HG02870 (cell line): ENCODE results near the gene BMPER.

Experiments used
- ATAC-seq: cut with Tn5 transposase; IDR thresholded peaks from one replicate; pipeline ENCODE4 v1.9.1; 2021; ENCODE audit warnings: mild to moderate bottlenecking, moderate library complexity; ENCODE audit not compliant: unreplicated experiment

The BMPER gene

DNA sequence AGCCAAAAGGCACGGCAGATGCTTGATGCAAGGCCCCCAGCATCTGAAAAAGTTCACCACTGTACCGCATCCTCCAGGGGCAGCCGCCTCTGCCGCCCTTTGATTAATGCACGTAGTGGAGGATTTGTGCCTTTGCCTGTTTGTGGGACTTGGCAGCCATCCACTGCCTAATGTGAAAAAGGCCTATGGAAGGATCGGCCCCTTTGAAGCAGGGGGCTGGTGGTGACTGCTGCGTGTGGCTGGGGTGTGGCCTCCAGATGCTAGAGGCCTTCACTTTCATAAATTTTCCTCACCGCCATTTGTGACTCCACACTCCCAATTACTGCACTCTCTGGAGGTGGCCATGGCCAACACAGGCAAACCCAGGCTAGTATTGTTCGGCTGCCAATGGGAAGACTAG is 226.0 kb downstream of the BMPER start:
- ATAC-seq, result no peak

DNA sequence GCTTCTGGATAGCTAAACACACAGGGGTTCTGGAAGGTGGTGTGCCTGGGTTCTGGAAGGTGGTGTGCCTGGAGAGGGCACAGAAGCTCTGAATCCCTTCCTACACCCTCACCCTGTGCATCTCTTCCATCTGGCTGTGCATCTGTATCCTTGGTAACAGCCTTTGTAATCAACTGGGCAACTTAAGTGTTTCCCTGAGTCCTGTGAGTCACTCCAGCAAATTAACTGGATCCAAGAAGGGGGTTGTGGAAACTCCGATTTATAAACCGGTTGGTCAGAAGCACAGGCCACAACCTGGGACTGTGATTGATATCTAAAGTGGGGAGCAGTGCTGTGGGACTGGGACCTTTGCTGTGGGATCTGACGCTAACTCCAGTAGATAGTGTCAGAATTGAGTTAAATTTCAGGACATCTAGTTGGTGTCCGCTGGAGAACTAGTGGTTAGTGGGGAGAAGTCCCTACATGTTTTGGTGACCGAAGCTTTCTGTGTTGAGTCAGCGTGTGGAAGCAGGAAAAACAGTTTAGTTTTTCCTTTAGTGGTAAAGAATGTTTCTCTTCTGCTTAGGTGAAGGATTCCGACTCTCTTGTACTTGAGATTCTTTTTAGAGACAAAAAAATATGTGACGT is 228.1 kb downstream of the BMPER start:
- ATAC-seq, result no peak

DNA sequence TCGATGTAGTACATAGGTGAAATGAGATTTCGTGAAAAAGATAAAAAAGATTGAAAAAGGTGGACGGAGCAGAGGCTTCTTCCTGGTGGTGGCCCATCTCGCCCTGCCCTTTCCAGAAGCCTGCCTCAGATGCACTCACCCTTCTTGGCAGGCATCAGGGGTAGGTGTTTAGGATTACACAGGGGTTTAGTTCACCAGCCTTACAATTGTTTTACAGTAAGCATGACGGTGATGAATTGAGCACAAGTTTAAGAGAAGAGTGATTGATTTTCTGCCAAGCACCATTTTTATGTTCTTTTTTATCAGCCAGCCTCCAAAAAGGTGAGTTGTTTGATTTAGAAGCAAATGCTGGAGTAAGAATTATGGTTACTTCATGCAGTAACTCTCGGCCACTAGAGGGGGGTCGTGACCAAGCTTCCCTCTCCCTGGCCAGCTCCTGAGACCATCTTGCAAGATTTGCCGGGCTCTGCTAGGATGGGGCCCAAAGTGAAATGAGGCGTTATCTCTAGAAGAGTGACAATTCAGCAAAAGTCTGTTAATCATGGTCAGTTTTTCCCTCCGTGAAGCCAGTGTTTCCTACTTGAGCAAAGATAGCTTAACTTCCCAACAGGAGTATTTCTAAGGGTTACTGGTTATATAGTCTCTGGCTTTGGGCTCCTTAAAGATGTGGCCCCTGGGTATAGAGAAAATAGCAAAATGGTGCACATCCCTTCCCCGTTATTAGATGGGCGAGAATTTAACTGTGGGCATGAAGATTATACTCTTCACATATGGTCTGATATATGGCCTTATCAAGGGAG is 228.8 kb downstream of the BMPER start:
- ATAC-seq, result peak; percentile 61

DNA sequence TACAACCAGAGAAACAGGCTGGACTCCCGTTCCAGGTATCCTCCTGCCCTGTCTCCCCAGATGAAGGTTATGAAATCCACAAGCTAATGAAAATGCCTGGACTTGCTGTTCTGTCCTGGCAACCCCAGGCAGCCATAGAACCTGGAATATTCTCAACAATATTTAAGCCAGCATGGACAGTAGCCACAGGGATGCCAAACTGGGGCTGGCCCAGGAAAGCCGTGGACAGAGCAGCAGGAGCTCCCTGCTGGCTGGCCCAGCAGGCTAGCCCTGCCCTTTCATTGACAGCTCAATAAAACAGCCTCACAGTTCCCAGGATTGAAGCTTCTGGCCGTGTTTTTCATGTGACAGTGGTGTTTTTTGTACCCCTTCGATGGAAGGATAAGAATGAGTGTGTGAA is 230.6 kb downstream of the BMPER start:
- ATAC-seq, result no peak

DNA sequence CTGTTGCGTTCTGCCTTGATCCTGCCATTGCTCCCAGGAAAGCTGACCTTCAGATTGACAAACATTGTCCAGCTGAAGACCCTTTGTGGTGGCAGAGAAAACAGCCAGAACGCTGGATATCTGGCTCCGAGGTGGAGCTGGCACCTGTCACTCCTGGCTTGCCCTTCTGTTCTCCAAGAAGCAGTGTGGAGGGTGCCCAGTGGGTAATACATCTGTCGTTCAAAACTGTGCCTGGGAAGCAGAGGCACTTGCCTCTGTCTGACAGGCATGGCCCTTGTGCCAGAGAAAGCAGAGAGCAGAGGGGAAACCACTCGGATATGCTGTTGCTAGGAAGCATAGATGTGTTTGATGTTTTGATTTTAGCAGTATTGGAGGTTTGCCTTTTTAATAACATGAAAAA is 231.4 kb downstream of the BMPER start:
- ATAC-seq, result no peak

DNA sequence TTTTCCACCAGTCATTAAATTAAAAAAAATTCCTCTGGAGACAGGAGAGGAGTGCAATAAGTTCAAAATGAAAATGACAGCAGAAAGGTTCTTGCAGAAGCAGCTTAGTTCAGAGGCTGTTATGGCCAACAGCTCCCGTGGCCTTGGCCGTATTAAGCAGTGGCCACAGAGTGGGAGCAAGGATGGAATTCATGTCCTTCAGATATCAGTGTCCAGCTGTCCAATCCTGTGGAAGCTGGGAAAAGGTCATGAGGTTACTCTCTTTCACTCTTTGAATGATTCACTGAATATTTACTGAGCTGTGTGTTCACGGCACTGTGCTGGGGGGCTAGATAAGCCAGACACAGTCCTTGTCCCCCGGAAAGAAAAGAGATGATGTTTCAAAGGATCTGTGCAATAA is 231.8 kb downstream of the BMPER start:
- ATAC-seq, result no peak

DNA sequence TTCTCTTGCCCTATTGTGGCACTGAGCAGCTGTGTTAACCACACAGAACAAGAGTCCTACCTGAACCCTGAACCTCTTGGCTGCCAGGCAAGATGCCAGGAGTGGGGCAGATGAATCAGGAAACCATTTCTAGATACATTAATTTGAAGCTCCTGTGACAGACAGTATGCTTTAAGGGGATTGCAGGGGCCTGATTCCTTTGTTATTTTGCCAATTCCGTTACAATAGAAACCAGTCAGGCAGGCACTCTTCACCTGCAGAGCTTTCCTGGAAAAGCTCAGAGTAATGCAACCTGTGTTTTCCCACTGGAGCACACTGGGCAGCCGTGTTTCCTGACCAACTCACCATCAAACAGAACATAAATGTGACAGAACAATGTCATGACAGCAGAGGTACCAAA is 233.1 kb downstream of the BMPER start:
- no peak for ATAC-seq

DNA sequence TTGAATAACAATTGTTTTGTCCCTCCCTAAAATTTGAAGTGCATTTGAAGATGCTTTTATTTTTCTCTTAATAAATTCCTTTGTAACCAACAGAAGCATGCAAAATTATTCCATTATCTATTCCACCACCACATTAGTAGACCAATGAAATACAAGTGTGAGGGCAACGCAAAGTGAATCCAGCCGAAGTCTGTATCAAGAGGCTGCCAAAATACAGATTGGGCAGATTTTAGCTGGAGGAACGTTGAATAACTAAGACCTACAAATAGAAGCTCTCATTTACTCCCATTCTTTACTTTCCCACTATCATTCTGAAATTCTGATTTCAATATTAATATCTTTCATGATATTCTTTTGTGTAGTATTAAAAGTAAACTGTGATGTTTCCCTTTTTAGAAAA is 233.7 kb downstream of the BMPER start:
- no peak for ATAC-seq

DNA sequence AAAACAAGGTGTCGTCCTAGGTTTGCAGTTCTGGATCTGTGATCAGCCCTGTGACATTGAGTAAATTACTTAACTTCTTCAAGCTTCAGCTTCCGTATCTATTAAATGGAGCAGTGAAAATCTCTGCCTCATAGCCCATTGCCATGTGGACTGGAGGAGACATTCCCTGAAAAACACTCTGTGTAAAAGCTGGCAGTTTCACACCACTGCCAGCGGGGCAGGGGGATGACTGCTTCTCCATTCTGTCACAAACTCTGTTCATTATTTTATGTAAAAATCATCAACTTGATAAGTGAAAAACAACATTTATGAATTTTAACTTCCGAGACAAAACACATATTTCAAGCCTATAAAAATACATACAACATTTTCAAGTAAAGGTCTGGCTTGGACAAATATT is 234.7 kb downstream of the BMPER start:
- ATAC-seq, result no peak

DNA sequence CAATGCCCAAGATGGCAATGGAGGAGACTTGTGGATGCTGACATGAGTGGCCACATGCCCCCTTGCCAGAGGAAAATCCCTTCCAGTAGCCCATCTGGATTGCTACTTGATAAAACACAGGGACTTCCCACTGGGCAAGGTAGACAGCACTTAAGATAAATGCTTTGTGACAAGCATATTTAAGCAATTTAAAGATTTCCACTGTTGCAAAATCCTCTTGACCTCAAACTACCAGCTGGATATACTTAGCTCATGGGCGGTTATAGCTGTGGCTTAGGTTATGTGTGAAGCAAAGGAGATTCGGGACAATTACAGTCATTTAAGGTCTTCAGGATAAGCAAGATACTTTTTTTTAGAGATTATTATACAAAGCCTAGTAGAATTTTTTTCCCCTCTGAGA is 238.1 kb downstream of the BMPER start:
- no peak for ATAC-seq

DNA sequence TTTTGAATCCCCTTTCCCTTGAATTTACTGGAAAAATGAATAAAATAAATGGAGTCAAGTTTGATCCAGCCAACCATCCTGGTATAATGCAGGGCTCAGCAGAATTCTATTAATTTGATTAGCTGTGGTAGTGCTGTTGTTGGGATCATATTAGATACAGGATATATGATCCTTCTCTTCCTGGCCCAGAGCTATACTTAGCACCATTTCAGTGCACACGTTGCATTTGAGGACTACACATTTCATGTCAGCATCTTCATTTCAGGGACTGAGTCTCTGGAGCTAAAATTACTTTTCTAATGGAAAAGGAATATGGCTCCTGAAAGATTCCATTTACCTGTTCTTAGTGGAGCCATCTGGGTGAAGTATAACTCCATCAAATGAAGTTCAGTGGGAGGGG is 240.3 kb downstream of the BMPER start:
- ATAC-seq, result no peak

DNA sequence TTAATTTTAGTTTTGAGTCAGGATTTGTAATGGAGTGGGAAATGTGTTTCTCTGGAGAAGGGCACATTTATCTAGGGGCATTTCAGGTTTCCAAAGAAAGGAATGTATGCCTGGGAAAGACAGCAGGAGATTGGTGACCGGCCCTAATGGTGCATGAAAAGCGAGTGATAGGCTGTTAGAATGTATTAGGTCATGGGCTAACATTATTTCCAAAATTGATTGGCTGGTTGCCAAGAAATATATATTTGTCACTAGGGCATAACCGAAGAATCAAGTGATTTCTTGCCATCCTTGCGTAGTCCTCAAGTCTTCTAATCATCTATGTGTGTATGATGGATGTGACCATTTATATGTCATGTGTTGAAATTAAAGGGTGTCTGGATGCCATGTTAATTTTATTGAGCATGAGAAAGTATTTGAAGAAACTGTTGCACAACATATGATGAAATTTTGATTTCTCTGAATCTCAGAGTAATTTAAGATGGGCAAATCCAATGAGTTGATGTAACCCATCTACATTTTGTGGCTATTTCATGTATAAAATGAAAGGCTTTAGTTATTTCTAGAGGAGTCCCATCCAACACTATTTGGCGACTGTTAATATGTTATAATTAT is 248.4 kb downstream of the BMPER start:
- ATAC-seq, result no peak

DNA sequence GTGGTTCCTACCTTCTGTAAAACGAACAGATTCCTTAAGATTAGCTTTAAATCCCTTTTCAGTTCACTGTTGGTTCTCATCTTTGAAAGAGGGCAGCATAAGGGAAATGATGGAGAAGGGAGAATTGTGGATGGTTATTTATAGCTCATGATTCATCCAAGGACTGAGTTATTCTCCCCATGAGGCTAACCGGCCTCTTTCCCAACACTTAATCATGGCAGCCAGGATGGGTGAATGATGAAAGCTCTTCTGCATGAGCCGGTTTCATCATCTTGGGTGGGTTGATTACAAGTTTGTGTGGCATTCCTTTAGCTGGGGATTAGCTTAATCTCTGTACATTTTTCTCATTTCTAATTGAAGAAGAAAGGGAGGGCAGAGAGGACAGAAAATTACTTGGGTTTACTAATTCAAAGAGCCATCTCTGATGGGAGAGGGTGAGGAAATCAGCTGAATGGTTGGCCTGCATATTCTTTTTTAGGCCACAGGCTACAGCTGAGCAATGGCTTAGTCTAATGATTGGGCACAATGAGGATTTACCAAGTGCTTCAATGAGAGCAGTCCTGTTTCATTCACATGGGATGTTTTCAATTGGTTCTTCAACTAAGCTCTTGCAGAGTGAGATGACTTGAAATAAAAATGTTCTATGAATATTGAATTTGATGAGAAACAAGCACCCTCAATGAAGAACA is 250.0 kb downstream of the BMPER start:
- no peak for ATAC-seq

DNA sequence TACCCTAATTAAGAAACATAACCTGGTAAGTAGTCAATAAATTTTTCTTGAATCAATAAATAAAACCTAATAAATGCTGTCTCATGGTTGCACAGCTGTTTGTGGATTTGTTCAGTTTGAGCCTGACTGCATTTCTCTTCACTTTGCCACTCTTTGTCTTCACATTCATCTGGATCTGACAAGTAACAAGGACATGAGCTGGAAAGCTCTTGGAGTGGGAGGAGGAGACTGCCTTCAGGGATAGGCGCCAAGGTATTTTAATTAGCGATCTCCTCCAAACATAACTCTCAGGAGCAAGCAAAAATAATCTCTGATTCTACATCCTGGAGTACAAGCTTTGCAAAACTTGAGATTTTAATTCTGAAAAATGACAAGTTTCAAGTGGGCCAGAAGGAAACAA is 251.0 kb downstream of the BMPER start:
- no peak for ATAC-seq

DNA sequence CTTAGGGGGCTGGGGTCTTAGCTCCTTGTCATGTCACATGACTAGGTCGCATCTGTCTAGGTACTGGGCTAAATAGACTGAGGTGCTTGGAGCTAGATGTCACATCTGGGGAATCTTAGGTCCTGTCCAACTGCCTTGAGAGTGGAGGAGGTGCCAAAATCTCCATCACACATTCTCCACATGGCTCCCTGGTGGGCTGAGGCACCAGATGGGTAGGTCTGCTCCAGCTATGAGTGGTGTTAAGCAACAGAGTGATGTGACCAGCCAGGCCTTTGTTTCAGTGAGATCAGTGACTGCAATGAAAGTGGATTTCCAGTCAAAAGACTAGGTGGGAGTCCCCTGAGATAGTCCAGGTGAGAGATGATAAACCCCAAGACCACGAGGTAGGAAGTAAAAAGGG is 251.8 kb downstream of the BMPER start:
- ATAC-seq, result no peak

DNA sequence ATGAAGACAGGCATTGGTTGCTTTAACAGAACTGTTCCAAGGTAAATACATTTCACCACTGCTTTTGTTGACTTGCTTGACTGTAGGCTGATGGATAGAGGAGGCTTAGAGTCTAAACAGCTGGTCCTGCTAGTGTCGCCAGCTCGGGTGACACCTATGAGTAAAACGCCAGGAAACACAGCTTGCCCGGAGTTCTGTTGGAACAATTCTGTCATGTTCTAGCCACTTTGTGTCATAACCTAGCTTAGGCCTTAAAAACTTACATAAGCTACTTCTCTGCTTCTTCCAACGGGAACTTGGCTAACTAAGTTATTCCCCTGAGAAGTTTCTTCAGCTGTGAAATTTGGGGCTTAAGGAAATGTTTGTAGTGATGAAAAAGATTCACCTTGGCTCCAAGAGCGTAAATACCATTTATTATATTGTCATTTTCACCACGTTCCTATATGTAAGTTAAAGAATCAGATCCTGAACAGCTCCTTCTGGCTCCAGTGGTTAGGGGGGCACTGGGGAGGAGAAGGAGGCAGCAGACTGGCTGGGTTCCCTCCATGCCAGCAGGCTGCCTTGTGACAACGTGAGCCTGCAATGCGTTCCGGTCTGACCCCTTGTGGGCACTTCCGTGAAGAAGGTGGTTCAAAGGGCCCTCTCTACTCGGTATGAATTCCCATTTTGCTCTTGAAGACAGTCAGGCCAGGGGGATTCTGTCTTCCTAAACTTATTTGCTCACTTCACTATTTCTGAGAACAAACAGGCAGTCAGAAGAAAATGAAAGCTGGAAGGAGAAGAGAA is 253.2 kb downstream of the BMPER start:
- ATAC-seq, result no peak

DNA sequence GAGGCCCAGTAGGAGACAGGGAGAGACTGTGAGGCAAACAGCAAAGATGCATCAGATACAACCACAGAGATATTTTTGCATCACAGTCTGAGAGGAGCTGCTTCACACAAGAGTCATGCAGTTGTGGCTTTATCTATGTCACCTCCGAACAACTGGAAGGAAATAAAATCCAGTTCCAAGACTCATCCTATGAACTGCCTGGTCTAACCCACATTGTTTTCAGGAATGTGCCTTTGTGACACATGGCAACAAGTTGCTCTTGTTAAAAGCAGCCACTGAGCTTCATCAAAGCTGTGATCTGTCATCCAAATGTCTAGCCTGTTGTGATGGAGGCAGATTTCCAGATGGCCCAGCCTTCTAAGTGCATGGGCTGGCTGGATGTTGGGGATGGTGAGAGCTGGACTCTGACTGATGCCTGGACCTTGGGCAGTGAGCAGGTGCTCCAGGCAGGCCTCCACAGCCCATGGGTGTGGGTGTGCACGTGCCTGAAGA is 255.0 kb downstream of the BMPER start:
- ATAC-seq, result no peak

DNA sequence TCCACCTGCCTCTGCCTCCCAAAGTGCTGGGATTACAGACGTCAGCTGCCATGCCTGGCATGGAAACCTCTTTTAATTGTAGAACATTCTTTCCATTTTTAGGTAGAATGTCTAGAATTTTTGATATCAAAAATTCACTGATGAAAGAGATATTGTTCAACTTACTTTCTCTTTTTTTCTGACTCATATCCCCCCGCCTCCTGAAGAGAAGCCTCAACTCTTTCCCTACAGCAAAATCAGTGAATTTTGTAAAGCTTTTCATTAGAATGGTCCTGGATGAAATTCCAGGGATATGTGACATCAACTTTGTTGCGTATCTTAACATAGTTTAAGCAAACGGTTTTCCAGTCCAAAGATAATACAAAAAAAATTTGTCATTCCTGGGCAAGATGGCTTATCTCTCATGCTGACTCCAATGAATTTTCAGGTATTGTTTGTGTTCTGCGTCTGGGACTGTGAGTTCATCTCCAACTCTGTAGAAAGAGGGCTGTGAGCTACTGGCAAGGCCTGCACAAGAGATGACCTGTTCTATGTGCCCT is 256.8 kb downstream of the BMPER start:
- no peak for ATAC-seq

DNA sequence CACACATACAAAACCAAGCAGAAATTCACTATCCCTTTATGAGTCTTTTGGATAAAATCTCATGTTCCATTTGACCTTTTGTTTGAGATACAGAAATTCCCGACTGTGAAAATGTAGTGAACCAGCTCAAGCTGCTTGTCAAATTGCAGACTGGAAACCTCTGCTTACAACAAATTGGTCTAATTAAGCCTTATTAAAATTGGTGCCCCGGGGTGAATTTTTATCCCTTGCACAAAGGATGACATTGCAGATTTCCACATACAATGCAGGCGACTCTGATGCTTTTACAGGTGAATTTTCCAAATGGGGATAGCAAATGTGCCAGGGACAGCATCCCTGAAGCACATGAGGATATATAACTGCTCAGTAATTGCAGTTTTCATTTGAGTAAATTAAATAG is 257.3 kb downstream of the BMPER start:
- no peak for ATAC-seq

DNA sequence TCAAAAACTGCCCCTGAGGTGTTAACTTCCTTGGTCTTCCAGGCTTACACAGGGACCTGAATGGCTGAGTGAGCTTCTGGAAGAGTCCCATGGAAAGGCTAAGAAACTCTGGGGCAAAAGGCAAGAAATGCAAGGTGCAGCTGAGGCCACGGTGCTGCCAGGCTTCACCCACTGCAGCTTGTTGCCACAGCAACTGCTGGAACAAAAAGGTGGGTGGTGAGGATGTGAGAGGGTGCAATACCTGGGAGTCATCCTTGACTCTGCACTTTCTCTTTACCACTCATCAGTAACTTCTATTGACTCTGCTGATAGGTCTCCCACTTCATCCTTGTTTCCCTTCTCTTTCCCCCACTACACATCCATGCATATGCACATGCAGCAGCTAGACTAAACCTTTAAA is 258.6 kb downstream of the BMPER start:
- ATAC-seq, result no peak

DNA sequence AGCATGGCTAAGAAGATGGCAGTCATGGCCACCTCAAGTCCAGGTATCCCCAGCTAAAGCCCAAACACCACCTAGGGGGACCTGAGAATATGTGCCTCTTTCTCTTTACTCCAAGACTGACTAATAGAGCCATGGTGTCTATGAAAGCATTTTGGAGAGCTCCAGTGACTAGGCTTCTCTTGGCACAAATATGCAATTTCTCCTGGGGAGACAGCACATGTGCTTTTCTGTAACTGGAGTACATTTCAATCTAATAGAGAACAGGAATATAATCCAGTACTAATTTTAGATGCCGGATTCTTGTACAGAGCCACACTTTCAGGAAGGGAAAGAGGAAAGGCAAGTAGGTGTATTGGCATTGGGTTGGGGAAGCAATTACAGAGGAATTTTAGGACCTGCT is 260.1 kb downstream of the BMPER start:
- ATAC-seq, result no peak
